Endothelial cell of umbilical vein (primary cell): Measurements from ENCODE around the gene BNIP5.

Experiments used
- EZH2 ChIP-seq: IDR thresholded peaks from 2 replicates; pipeline ENCODE4 v1.6.1; 2012; ENCODE audit warnings: borderline replicate concordance, low read depth, mild to moderate bottlenecking, moderate library complexity, low read length, inconsistent platforms; ENCODE audit not compliant: severe bottlenecking
- FOS ChIP-seq: IDR thresholded peaks from 2 replicates; pipeline ENCODE4 v1.6.1; 2011; ENCODE audit warnings: mild to moderate bottlenecking, low read length, moderate library complexity, borderline replicate concordance; ENCODE audit not compliant: insufficient read depth
- GATA2 ChIP-seq: IDR thresholded peaks from 2 replicates; pipeline ENCODE4 v1.7.0; 2011; ENCODE audit warnings: low read depth, mild to moderate bottlenecking, moderate library complexity, mixed read lengths, low read length; ENCODE audit not compliant: insufficient read length, insufficient read depth
- JUN ChIP-seq: IDR thresholded peaks from 2 replicates; pipeline ENCODE4 v1.6.1; 2011; ENCODE audit warnings: borderline replicate concordance, low read depth; ENCODE audit not compliant: insufficient read length, insufficient read depth
- MYC ChIP-seq: IDR thresholded peaks from one replicate; pipeline ENCODE4 v1.6.1; 2011; ENCODE audit warnings: mild to moderate bottlenecking, low read depth, low read length
- POLR2A ChIP-seq: IDR thresholded peaks from 2 replicates; pipeline ENCODE4 v1.6.1; 2012; ENCODE audit warnings: low read depth, mild to moderate bottlenecking, control low read depth, low read length
- POLR2AphosphoS5 ChIP-seq: IDR thresholded peaks from 2 replicates; pipeline ENCODE4 v1.6.1; 2012; ENCODE audit warnings: low read depth, mild to moderate bottlenecking, control low read depth, low read length, moderate library complexity; ENCODE audit not compliant: insufficient read depth
- TF ChIP-seq, protein P1 (sequence below), 2 donors: IDR thresholded peaks; 1 replicate in 1 of 2; 2 replicates in 1 of 2; pipeline ENCODE4 v1.5.1; 2011; ENCODE audit warnings: low read length in 2 of 2, mild to moderate bottlenecking in 2 of 2, moderate library complexity in 2 of 2, control low read depth in 1 of 2, inconsistent platforms in 1 of 2, low read depth in 1 of 2; ENCODE audit not compliant: insufficient read depth in 1 of 2; ENCODE audit errors: extremely low read depth in 1 of 2
- TF ChIP-seq, protein P2 (sequence below): IDR thresholded peaks from 2 replicates; pipeline ENCODE4 v1.6.1; 2011; ENCODE audit not compliant: insufficient read depth, insufficient read length

DNA sequence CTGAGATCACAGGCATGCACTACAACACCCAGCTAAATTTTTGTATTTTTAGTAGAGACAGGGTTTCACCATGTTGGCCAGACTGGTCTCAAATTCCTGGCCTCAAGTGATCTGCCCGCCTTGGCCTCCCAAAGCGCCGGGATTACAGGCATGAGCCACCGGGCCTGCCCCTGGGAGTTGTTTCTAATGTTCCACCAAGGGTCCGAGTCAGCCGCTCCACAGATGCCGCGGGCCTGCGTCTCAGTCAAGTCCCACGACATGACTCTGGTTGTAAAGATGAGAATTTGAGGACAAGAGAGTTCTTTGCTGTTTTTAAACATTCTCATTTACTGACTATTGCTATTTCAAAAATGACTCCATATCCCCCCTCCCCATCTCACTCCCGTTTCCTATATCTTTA, 30.8 kb downstream of the BNIP5 start:
- TF ChIP-seq, protein P1, sequence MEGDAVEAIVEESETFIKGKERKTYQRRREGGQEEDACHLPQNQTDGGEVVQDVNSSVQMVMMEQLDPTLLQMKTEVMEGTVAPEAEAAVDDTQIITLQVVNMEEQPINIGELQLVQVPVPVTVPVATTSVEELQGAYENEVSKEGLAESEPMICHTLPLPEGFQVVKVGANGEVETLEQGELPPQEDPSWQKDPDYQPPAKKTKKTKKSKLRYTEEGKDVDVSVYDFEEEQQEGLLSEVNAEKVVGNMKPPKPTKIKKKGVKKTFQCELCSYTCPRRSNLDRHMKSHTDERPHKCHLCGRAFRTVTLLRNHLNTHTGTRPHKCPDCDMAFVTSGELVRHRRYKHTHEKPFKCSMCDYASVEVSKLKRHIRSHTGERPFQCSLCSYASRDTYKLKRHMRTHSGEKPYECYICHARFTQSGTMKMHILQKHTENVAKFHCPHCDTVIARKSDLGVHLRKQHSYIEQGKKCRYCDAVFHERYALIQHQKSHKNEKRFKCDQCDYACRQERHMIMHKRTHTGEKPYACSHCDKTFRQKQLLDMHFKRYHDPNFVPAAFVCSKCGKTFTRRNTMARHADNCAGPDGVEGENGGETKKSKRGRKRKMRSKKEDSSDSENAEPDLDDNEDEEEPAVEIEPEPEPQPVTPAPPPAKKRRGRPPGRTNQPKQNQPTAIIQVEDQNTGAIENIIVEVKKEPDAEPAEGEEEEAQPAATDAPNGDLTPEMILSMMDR (IDR thresholded peaks at IDR 0.05; ENCODE audit: extremely low read depth in 1 of 2, insufficient read depth in 1 of 2, low read depth in 1 of 2, low read length in 2 of 2): no peak
- TF ChIP-seq GATA2: no peak
- TF ChIP-seq POLR2AphosphoS5: no peak
- TF ChIP-seq POLR2A: no peak
- TF ChIP-seq EZH2: no peak
- no peak for TF ChIP-seq MYC
- TF ChIP-seq, protein P2, sequence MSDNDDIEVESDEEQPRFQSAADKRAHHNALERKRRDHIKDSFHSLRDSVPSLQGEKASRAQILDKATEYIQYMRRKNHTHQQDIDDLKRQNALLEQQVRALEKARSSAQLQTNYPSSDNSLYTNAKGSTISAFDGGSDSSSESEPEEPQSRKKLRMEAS: no peak
- TF ChIP-seq FOS: no peak
- no peak for TF ChIP-seq JUN
